K562 (cell line): ENCODE measurements around the gene IGF2R. TPM values are rescaled to one million over a fixed set of nuclear protein-coding genes. Genes with fewer than 3 reads are reported as not detected.

ENCODE experiments used
- ATAC-seq: fragments of 200-7000 bp; cut with Tn5 transposase; 3 replicates; pipeline ENCODE4 v1.9.1; 2020; ENCODE audit warnings: moderate library complexity
- BruUV-seq: library from RNA; stranded (reverse); fragments of 400-500 nt; replicated peaks from 2 replicates; lab custom pipeline; 2021; lab: Mats Ljungman, UMichigan
- CTCF ChIA-PET: fragments of 300-600 bp; formaldehyde crosslinking; extraction: SDS; loops from one replicate; lab custom pipeline; 2021; ENCODE audit warnings: low intra/inter-chr PET ratio; lab: Yijun Ruan, JAX
- POLR2A ChIA-PET: fragments of 300-600, 350-650 bp; sonication (Branson Sonifier 250); formaldehyde crosslinking; extraction: SDS; loops from one replicate; lab custom pipeline; 2021; ENCODE audit warnings: antibody characterized with exemption, inconsistent platforms; lab: Yijun Ruan, JAX
- DNase-seq, 4 experiments: peaks; one replicate each; pipeline versions ENCODE4 v3.0.0 to v3.0.0-alpha.2; 2011 to 2018; ENCODE audit warnings: low spot score in 3 of 4, mixed read lengths in 3 of 4; ENCODE audit errors: extremely low read depth in 1 of 4
- FAIRE-seq: peaks from 2 replicates; lab custom pipeline; 2011; peaks lifted over from hg19 to GRCh38; lab: Jason Lieb, UNC
- H2AFZ ChIP-seq: 2 replicates; pipeline ENCODE4 v1.6.0; 2011; ENCODE audit warnings: low read depth, low read length, control low read depth, inconsistent platforms
- H3K27ac ChIP-seq: fragments of 200-600 bp; 3 replicates; pipeline ENCODE4 v1.8.0; 2011; ENCODE audit warnings: low read depth, mild to moderate bottlenecking, control low read depth, inconsistent platforms, low read length, moderate library complexity, mixed read lengths; ENCODE audit errors: extremely low read depth
- H3K27me3 ChIP-seq, 2 experiments: fragments of 300-600 bp in 1 of 2; 2 replicates in 1 of 2; 3 replicates in 1 of 2; pipeline versions ENCODE4 v1.6.0 to v1.8.0; 2011; ENCODE audit warnings: inconsistent platforms in 2 of 2, low read length in 2 of 2, mild to moderate bottlenecking in 1 of 2, mixed read lengths in 1 of 2, moderate library complexity in 1 of 2; ENCODE audit not compliant: control insufficient read depth in 2 of 2, insufficient read depth in 2 of 2
- H3K36me3 ChIP-seq: fragments of 300-600 bp; 3 replicates; pipeline ENCODE4 v1.8.0; 2011; ENCODE audit warnings: mild to moderate bottlenecking, low read length, inconsistent platforms; ENCODE audit not compliant: control insufficient read depth, insufficient read depth
- H3K4me1 ChIP-seq, 2 experiments: fragments of 200-600 bp in 1 of 2; replicated peaks in 1 of 2; 2 replicates in 1 of 2; 3 replicates in 1 of 2; pipeline versions ENCODE4 v1.5.1 to v1.8.0; 2011; ENCODE audit warnings: inconsistent platforms in 2 of 2, low read length in 2 of 2, mild to moderate bottlenecking in 1 of 2, mixed read lengths in 1 of 2, moderate library complexity in 1 of 2; ENCODE audit not compliant: control insufficient read depth in 2 of 2, insufficient read depth in 2 of 2
- H3K4me2 ChIP-seq: 2 replicates; pipeline ENCODE4 v1.6.1; 2011; ENCODE audit warnings: low read length, control low read depth, inconsistent platforms, mixed read lengths; ENCODE audit not compliant: insufficient read depth
- H3K4me3 ChIP-seq: fragments of 200-600 bp; sonication (generic), shearing (Covaris generic); 2 replicates; pipeline ENCODE4 v1.5.1; 2016; ENCODE audit warnings: control low read depth, inconsistent platforms
- H3K79me2 ChIP-seq: fragments of 200-600 bp; 3 replicates; pipeline ENCODE4 v1.8.0; 2011; ENCODE audit warnings: low read length, inconsistent platforms; ENCODE audit not compliant: control insufficient read depth, insufficient read depth
- H3K9ac ChIP-seq, 2 experiments: 2 replicates each; pipeline versions ENCODE4 v1.6.0 to v1.6.1; 2011; ENCODE audit warnings: low read depth in 2 of 2, low read length in 2 of 2, control low read depth in 1 of 2, inconsistent platforms in 1 of 2, mild to moderate bottlenecking in 1 of 2, mixed read lengths in 1 of 2; ENCODE audit not compliant: insufficient read depth in 1 of 2
- H3K9me1 ChIP-seq: one replicate; pipeline ENCODE4 v1.6.0; 2011; ENCODE audit warnings: inconsistent platforms, mild to moderate bottlenecking, low read length, moderate library complexity; ENCODE audit not compliant: control insufficient read depth, insufficient read depth
- H3K9me3 ChIP-seq: replicated peaks from 2 replicates; pipeline ENCODE4 v1.5.1; 2011; ENCODE audit warnings: low read depth, low read length, inconsistent platforms; ENCODE audit not compliant: control insufficient read depth, insufficient read depth
- H4K20me1 ChIP-seq: replicated peaks from 2 replicates; pipeline ENCODE4 v1.6.1; 2011; ENCODE audit warnings: low read length, inconsistent platforms, mixed read lengths; ENCODE audit not compliant: control insufficient read depth, insufficient read depth
- BDP1 ChIP-seq: IDR thresholded peaks from 3 replicates; pipeline ENCODE4 v1.6.1; 2011; ENCODE audit not compliant: insufficient read length, insufficient read depth
- BRCA1 ChIP-seq, 2 experiments: fragments of 450-650 bp in 1 of 2; sonication (generic) in 1 of 2; formaldehyde crosslinking in 1 of 2; IDR thresholded peaks; 2 replicates each; pipeline versions ENCODE4 v1.5.0 to v1.6.1; 2017 to 2020; ENCODE audit warnings: mild to moderate bottlenecking in 1 of 2, missing genetic modification reagents in 1 of 2
- ETV1 ChIP-seq: fragments of 450-650 bp; conservative IDR thresholded peaks from 2 replicates; pipeline ENCODE4 v1.6.1; 2016; ENCODE audit warnings: missing genetic modification characterization, control low read depth, low read depth, missing compliant biosample characterization
- NR2C2 ChIP-seq, 2 experiments: fragments of 200-800 bp in 1 of 2; sonication (Bioruptor generic) in 1 of 2; sonication (generic) in 1 of 2; formaldehyde crosslinking in 1 of 2; IDR thresholded peaks; 2 replicates each; pipeline versions ENCODE4 v1.6.1 to v1.8.0; 2016 to 2022; ENCODE audit warnings: mild to moderate bottlenecking in 1 of 2, missing compliant biosample characterization in 1 of 2, missing genetic modification characterization in 1 of 2, missing genetic modification reagents in 1 of 2
- ZBTB43 ChIP-seq: sonication (generic); formaldehyde crosslinking; IDR thresholded peaks from 2 replicates; pipeline ENCODE4 v1.8.0; 2023; ENCODE audit warnings: mild to moderate bottlenecking, missing genetic modification reagents
- WGBS: fragments of 100-300 bp; shearing (Covaris generic); methylation state at CpG from one replicate; pipeline ENCODE4 v1.1.6; 2016; ENCODE audit warnings: low coverage, mixed read lengths; ENCODE audit not compliant: insufficient coverage; ENCODE audit errors: missing lambda C conversion rate; 5-methylcytosine and 5-hydroxymethylcytosine counted together
- in situ Hi-C: fragments of 300-500 bp; cut with MboI; formaldehyde crosslinking; loops from 4 replicates; pipeline ENCODE4 v1.15.0; 2018; ENCODE audit warnings: inconsistent platforms, mixed read lengths
- intact Hi-C: fragments of 100-400 bp; cut with micrococcal nuclease; formaldehyde crosslinking; loops from 2 replicates; pipeline ENCODE4 v1.14.2; 2022
- polyA plus RNA-seq, 8 experiments: library from polyadenylated mRNA; depleted of rRNA in 4 of 8; stranded (reverse) in 5 of 8; unstranded in 3 of 8; fragments of >200 nt; fragmentation: Nextera tagmentation in 2 of 8; fragmentation: Illumina TruSeq in 1 of 8; extraction: Ambion mirVana in 2 of 8; extraction: Trizol in 1 of 8; gene quantifications; 2 replicates each; pipeline versions ENCODE4 v1.2.1 to v1.2.3, GENCODE V29; 2011 to 2014; ENCODE audit warnings: inconsistent platforms in 1 of 8, missing spikeins in 1 of 8
- total RNA-seq, 7 experiments: library from RNA; depleted of rRNA in 6 of 7; stranded (reverse); fragments of >200 nt in 6 of 7; fragmentation: Illumina TruSeq in 2 of 7; extraction: Trizol in 2 of 7; gene quantifications; 2 replicates each; pipeline versions ENCODE4 v1.2.1 to v1.2.3, GENCODE V29; 2011 to 2021; ENCODE audit warnings: low replicate concordance in 1 of 7

IGF2R gene
- total and polyA plus RNA-seq, 9 of the 15 experiments (the other 6 are each of a cell fraction or from before 2014, with no cell fraction given) = 3.5 to 92.3 (median 34.5) TPM

GRCh38 chr6:159996626-159997497, 28.0 kb downstream of the IGF2R start:
- Histone ChIP-seq H3K27ac (no peak overlapping the region), H3K4me1 (peaks cover 30 to 31% of the 10 kb centered on the region in 2 experiments), H3K9ac (peak overlapping the region in 1 of 2 experiments; percentile 75; a peak in 2 of 4 replicates), H3K4me3 (no peak overlapping the region), H3K27me3 (no peaks in the 10 kb centered on the region)
- intact Hi-C loops = no loop called here
- 81% methylated on average over 12 of the region's 12 CpGs for WGBS
- no TSS peak for BruUV-seq
- ATAC-seq (no peak), DNase-seq (no peak)
- CTCF ChIA-PET = no interaction called here
- TF ChIP-seq NR2C2 (CRISPR knock-in tag; IDR thresholded peaks at IDR 0.05) = 0 out of 2 replicates have a peak, but pooled peaks have one; percentile 5
- TF ChIP-seq NR2C2 (tag; IDR thresholded peaks at IDR 0.05) = no peak
- no peak for TF ChIP-seq ZBTB43 (CRISPR knock-in tag)
- no peak for TF ChIP-seq BRCA1 (IDR thresholded peaks at IDR 0.05)
- TF ChIP-seq BRCA1 (CRISPR knock-in tag; IDR thresholded peaks at IDR 0.05) = no peak
- no peak for TF ChIP-seq ETV1 (tag)
- TF ChIP-seq BDP1 = no peak
- TF ChIP-seq, all 486 proteins: peak for 1
- POLR2A ChIA-PET = interaction anchor here (0.8 to 1.1 kb wide), 2 partner anchors 14 to 15 kb away, joined by 3 read pairs; no protein-coding TSS in a partner anchor
- no peak for FAIRE-seq
- no peaks in the 10 kb centered on the region; the same call in 1 of the 2 replicates for H4K20me1 ChIP-seq
- H2AFZ ChIP-seq = no peak overlapping the region
- H3K9me3 ChIP-seq = 0 out of 2 replicates have a peak, but pooled peaks cover 3% of the 10 kb centered on the region
- H3K4me2 ChIP-seq = no peak overlapping the region
- no peaks in the 10 kb centered on the region for H3K9me1 ChIP-seq
- peaks cover 60% of the 10 kb centered on the region for H3K36me3 ChIP-seq
- in situ Hi-C loops = no loop called here
- peaks cover 100% of the 10 kb centered on the region for H3K79me2 ChIP-seq
